Measurements from ENCODE around the gene DEFB128.

DEFB128 gene

DNA sequence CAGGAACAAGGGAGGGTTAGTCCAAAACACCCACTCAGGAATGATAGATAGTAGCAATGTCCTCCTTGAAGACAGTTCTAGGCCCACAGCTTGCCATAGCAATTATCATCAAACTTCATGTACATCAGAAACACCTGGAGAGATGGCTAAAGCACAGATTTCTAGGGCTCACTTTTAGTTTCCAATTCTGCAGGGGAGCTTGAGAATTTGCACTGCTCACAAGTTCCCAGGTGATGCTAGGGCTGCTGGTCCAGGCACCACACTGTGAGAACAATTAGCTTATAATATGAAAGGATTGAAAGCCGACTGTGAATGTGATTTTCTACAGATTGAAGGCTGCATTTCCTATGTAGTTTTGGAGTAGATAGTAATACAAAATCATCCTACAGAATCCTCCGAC is 43.6 kb downstream of the DEFB128 start:
- DNase-seq: no peak

DNA sequence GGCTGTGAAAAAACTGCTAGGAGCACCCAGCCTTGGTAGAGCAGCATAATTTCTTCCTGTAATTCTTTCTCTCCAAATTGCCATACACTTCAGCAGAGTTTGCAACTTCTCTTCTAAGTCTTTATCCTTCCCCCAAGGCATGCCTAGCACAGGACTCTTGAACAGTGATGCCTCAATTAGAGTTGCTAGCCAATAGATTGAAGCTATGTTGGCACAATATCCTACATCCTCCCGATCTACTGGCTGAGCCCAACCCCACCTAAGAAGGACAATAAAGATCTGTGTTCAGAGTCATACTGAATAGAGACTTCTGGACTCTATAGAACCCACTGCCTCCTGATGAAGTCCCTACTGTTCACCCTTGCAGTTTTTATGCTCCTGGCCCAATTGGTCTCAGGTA is 47.2 kb downstream of the DEFB128 start, which contains the start of gene DEFB126:
Gene DEFB126 (plus strand): TSS at position 301 of the 400 bp plus-strand sequence. CDS start 39 bp downstream, at position 340.
- DNase-seq: no peak

Measured in NCI-H524 (cell line).